CD4-positive, alpha-beta T cell treated with Interleukin-6 at 100 ng/mL for 8 hours (primary cell): ENCODE measurements around the gene TMEM266.

ENCODE experiments used
- DNase-seq: peaks from one replicate; pipeline ENCODE4 v3.0.0-alpha.2; 2020; ENCODE audit warnings: mixed read lengths, low spot score

The TMEM266 gene

GRCh38 chr15:76127880-76128279 lies 68.1 kb downstream of the TMEM266 start:
- DNase-seq: no peak

- DNase-seq: no peak
Measured at GRCh38 chr15:76134537-76134936, 74.8 kb downstream of the TMEM266 start.

- no peak for DNase-seq
Measured at GRCh38 chr15:76135516-76135915, 75.7 kb downstream of the TMEM266 start.

GRCh38 chr15:76138436-76138835 lies 78.7 kb downstream of the TMEM266 start:
- DNase-seq: no peak

- peak; percentile 49 for DNase-seq
Measured at GRCh38 chr15:76139368-76140073, 79.7 kb downstream of the TMEM266 start.

GRCh38 chr15:76140074-76140464 lies 80.3 kb downstream of the TMEM266 start:
- no peak for DNase-seq

- DNase-seq: no peak
Measured at GRCh38 chr15:76146812-76147211, 87.0 kb downstream of the TMEM266 start.

- peak; percentile 49 for DNase-seq
Measured at GRCh38 chr15:76147906-76148570, 88.3 kb downstream of the TMEM266 start.

GRCh38 chr15:76149291-76149915 lies 89.6 kb downstream of the TMEM266 start:
- no peak for DNase-seq

- no peak for DNase-seq
Measured at GRCh38 chr15:76150513-76150912, 90.7 kb downstream of the TMEM266 start.

GRCh38 chr15:76150971-76151598 lies 91.3 kb downstream of the TMEM266 start:
- DNase-seq: peak; percentile 58

GRCh38 chr15:76151599-76151974 lies 91.8 kb downstream of the TMEM266 start:
- no peak for DNase-seq

GRCh38 chr15:76152197-76152596 lies 92.4 kb downstream of the TMEM266 start:
- DNase-seq: no peak

- DNase-seq: no peak
Measured at GRCh38 chr15:76153241-76154197, 93.7 kb downstream of the TMEM266 start.

- no peak for DNase-seq
Measured at GRCh38 chr15:76155731-76156130, 95.9 kb downstream of the TMEM266 start.

- no peak for DNase-seq
Measured at GRCh38 chr15:76158226-76158625, 98.4 kb downstream of the TMEM266 start.

GRCh38 chr15:76158815-76159214 lies 99.0 kb downstream of the TMEM266 start:
- DNase-seq: no peak

- no peak for DNase-seq
Measured at GRCh38 chr15:76159282-76159681, 99.5 kb downstream of the TMEM266 start.

- DNase-seq: no peak
Measured at GRCh38 chr15:76160426-76161152, 100.8 kb downstream of the TMEM266 start.

- DNase-seq: no peak
Measured at GRCh38 chr15:76161153-76162035, 101.6 kb downstream of the TMEM266 start.
